Measurements from ENCODE around the gene ATP13A3. TPM values are rescaled to one million over a fixed set of nuclear protein-coding genes. Genes with fewer than 3 reads are reported as not detected.
A peak's percentile ranks its signal among the peaks of the same experiment; 100 is the strongest.

Gene ATP13A3
- total RNA-seq, 1 experiment from 2014 or later: 121 TPM

DNA sequence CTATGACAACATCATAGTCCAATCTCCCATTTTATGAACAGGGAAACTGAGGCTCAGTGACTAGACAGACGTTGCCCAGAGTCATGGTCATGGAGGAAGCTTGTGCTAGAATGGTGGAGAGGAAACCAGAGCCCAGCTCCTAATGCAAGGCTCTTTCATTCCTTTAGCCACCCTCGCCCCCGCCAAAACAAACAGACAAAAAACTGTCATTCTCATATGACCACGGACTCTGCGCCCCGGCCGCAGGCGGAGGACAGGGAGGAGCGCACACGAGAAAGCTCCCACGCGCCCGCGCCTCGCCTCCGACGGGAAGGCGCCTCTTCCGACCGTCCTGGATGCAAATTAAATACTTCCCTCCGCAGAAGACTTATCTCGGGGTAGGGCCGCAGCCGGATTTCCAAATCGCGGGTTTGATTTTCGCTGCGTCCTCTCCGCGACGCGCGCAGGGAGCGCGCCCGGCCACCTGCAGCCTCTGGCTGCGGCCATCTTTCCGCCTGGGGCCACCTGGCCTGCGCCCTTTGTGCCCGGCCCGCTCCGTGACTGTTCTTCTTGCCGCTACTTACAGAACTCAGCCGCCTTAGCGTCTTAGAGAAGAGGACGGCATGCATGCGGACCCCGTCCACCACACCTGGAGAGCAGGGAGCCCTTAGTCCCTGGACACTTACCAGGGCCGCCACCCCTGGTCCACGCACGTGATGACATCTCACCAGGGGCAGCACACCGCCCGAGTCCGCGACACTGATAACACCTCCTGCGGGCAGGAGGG is 670 bp upstream of the ATP13A3 start:
- H3K4me3 ChIP-seq (ENCODE audit: low read depth, low read length, poor library complexity, severe bottlenecking): peak overlapping the region; percentile 86
- ChIA-PET CTCF (no interaction called here), POLR2A (ENCODE audit: low non-redundant PET) (no interaction called here)
- H3K4me1 ChIP-seq (ENCODE audit: insufficient read depth, low read length, poor library complexity, severe bottlenecking): peaks cover 3% of the 10 kb centered on the region
- TF ChIP-seq, protein P1, sequence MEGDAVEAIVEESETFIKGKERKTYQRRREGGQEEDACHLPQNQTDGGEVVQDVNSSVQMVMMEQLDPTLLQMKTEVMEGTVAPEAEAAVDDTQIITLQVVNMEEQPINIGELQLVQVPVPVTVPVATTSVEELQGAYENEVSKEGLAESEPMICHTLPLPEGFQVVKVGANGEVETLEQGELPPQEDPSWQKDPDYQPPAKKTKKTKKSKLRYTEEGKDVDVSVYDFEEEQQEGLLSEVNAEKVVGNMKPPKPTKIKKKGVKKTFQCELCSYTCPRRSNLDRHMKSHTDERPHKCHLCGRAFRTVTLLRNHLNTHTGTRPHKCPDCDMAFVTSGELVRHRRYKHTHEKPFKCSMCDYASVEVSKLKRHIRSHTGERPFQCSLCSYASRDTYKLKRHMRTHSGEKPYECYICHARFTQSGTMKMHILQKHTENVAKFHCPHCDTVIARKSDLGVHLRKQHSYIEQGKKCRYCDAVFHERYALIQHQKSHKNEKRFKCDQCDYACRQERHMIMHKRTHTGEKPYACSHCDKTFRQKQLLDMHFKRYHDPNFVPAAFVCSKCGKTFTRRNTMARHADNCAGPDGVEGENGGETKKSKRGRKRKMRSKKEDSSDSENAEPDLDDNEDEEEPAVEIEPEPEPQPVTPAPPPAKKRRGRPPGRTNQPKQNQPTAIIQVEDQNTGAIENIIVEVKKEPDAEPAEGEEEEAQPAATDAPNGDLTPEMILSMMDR (conservative IDR thresholded peaks at IDR 0.05; ENCODE audit: low read depth, low read length): no peak
- TF ChIP-seq EZH2 (IDR thresholded peaks at IDR 0.05; ENCODE audit: borderline replicate concordance, low read depth, low read length, poor library complexity, severe bottlenecking): no peak
- H3K27me3 ChIP-seq (replicated peaks; ENCODE audit: insufficient read depth, low read depth, low read length, poor library complexity): no peaks in the 10 kb centered on the region
- no peaks in the 10 kb centered on the region for H3K9me3 ChIP-seq (ENCODE audit: low read depth, low read length, poor library complexity, severe bottlenecking)
- H3K36me3 ChIP-seq (ENCODE audit: insufficient read depth, low read length, poor library complexity, severe bottlenecking): peaks cover 8% of the 10 kb centered on the region
- TSS peak; percentile 85 for BruUV-seq (replicated peaks)
- no peak for DNase-seq (ENCODE audit: low spot score)
- intact Hi-C loops (cut with micrococcal nuclease; ENCODE audit: unreplicated experiment): no loop called here
- peak overlapping the region; percentile 12 for H3K27ac ChIP-seq (ENCODE audit: low read depth, low read length, poor library complexity, severe bottlenecking)

DNA sequence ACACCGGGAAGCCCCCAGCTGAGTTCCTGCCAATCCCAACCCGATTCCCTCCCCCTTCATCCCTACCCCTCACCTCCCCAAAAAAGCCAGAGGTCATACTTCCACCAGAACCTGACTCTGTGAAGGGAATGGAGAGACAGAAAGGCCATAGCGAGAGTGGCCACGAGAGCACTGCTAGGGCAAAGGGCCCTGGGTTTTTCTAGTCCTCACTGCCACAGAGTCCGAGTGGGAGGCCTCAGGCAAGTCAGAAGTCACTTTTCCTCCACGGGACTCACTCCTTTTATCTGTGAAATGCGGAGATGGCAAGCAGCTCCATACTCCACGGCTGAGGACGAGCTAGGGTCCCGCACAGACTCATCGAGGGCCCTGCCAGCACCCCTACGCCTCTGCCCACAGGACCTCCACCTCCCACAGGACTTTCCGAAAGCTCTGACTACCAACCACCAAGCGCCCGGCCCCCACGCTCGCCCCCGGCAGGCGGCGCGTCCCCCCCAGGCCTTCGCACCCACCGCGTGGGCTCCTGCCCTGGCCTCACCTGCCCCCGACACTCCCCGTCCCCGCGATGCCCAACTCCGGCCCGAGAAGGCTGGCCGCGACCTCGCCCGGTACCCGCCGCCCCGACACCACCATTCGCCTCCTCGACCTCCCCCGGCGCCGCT is 792 bp downstream of the ATP13A3 start:
- DNase-seq (ENCODE audit: low spot score): peak; percentile 23
- TF ChIP-seq, protein P1 (conservative IDR thresholded peaks at IDR 0.05; ENCODE audit: low read depth, low read length): no peak
- no peak for TF ChIP-seq EZH2 (IDR thresholded peaks at IDR 0.05; ENCODE audit: borderline replicate concordance, low read depth, low read length, poor library complexity, severe bottlenecking)
- Histone ChIP-seq H3K4me1 (ENCODE audit: insufficient read depth, low read length, poor library complexity, severe bottlenecking) (peaks cover 15% of the 10 kb centered on the region), H3K36me3 (ENCODE audit: insufficient read depth, low read length, poor library complexity, severe bottlenecking) (peaks cover 10% of the 10 kb centered on the region), H3K27me3 (replicated peaks; ENCODE audit: insufficient read depth, low read depth, low read length, poor library complexity) (no peaks in the 10 kb centered on the region), H3K4me3 (ENCODE audit: low read depth, low read length, poor library complexity, severe bottlenecking) (peak overlapping the region; percentile 86), H3K27ac (ENCODE audit: low read depth, low read length, poor library complexity, severe bottlenecking) (peak overlapping the region; percentile 87), H3K9me3 (ENCODE audit: low read depth, low read length, poor library complexity, severe bottlenecking) (no peaks in the 10 kb centered on the region)
- CTCF ChIA-PET: interaction anchor here (1.3 kb wide), 1 partner anchor 14 kb away, joined by 5 read pairs; no protein-coding TSS in a partner anchor
- no TSS peak for BruUV-seq (replicated peaks)
- POLR2A ChIA-PET (ENCODE audit: low non-redundant PET): no interaction called here
- intact Hi-C loops (cut with micrococcal nuclease; ENCODE audit: unreplicated experiment): no loop called here

DNA sequence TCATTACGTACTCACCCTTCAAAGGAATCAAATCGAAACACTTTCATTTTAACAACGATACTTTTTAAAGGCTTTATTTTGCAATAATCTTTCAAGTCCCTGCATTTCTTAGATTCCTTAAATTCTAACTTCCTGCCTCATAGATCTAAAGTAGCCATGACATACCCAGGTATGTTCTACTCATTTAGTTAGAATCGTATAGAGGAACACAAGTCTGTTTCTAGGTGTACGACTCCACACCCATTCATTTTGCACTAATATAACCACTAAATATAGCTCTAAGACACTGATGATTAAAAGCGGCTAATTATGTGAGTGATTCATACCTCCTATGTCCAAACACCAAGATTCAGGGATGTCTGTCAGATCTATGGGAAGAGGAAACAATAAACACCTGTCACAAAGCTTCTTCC is 1.3 kb downstream of the ATP13A3 start:
- BruUV-seq (replicated peaks): no TSS peak
- intact Hi-C loops (cut with micrococcal nuclease; ENCODE audit: unreplicated experiment): no loop called here
- Histone ChIP-seq H3K27me3 (replicated peaks; ENCODE audit: insufficient read depth, low read depth, low read length, poor library complexity) (no peaks in the 10 kb centered on the region), H3K36me3 (ENCODE audit: insufficient read depth, low read length, poor library complexity, severe bottlenecking) (peaks cover 10% of the 10 kb centered on the region), H3K4me1 (ENCODE audit: insufficient read depth, low read length, poor library complexity, severe bottlenecking) (peaks cover 20% of the 10 kb centered on the region), H3K27ac (ENCODE audit: low read depth, low read length, poor library complexity, severe bottlenecking) (peak overlapping the region; percentile 87), H3K4me3 (ENCODE audit: low read depth, low read length, poor library complexity, severe bottlenecking) (peak overlapping the region; percentile 86), H3K9me3 (ENCODE audit: low read depth, low read length, poor library complexity, severe bottlenecking) (no peaks in the 10 kb centered on the region)
- ChIA-PET POLR2A (ENCODE audit: low non-redundant PET) (no interaction called here), CTCF (interaction anchor here (1.3 kb wide), 1 partner anchor 13 kb away, joined by 5 read pairs; no protein-coding TSS in a partner anchor)
- DNase-seq (ENCODE audit: low spot score): no peak
- TF ChIP-seq, protein P1 (conservative IDR thresholded peaks at IDR 0.05; ENCODE audit: low read depth, low read length): no peak
- TF ChIP-seq EZH2 (IDR thresholded peaks at IDR 0.05; ENCODE audit: borderline replicate concordance, low read depth, low read length, poor library complexity, severe bottlenecking): no peak
